ENCODE data around the gene AHCYL2.
A peak's percentile ranks its signal among the peaks of the same experiment; 100 is the strongest.
"Not testable (repeated sequence)": the region's sequence is repeated elsewhere in the genome, so short reads cannot be mapped to it uniquely, and the experiment has no call there.

AHCYL2 gene

GRCh38 chr7:129271500-129272355 lies 46.9 kb downstream of the AHCYL2 start:
- no peaks in the 10 kb centered on the region for H3K27me3 Mint-ChIP-seq (ENCODE audit: low read depth)

GRCh38 chr7:129273936-129274335 lies 49.1 kb downstream of the AHCYL2 start:
- Mint-ChIP-seq H3K4me1 (ENCODE audit: low read depth) (peaks cover 5% of the 10 kb centered on the region), H3K36me3 (ENCODE audit: low read depth) (no peaks in the 10 kb centered on the region), H3K4me3 (no peak overlapping the region), H3K27ac (no peak overlapping the region), H3K9me3 (no peaks in the 10 kb centered on the region), H3K27me3 (ENCODE audit: low read depth) (no peaks in the 10 kb centered on the region)
- no peak for DNase-seq (ENCODE audit: low spot score)

More at GRCh38 chr7:129271500-129272355, 46.9 kb downstream of the AHCYL2 start:
- H3K4me3 Mint-ChIP-seq: no peak overlapping the region
- DNase-seq (ENCODE audit: low spot score): peak; percentile 53
- no peaks in the 10 kb centered on the region for H3K9me3 Mint-ChIP-seq
- no peaks in the 10 kb centered on the region for H3K36me3 Mint-ChIP-seq (ENCODE audit: low read depth)
- H3K4me1 Mint-ChIP-seq (ENCODE audit: low read depth): peaks cover 9% of the 10 kb centered on the region
- no peak overlapping the region for H3K27ac Mint-ChIP-seq

- no peak overlapping the region for H3K27ac Mint-ChIP-seq
- H3K4me3 Mint-ChIP-seq: no peak overlapping the region
- no peak for DNase-seq (ENCODE audit: low spot score)
- no peaks in the 10 kb centered on the region for H3K9me3 Mint-ChIP-seq
- H3K36me3 Mint-ChIP-seq (ENCODE audit: low read depth): no peaks in the 10 kb centered on the region
- no peaks in the 10 kb centered on the region for H3K27me3 Mint-ChIP-seq (ENCODE audit: low read depth)
- H3K4me1 Mint-ChIP-seq (ENCODE audit: low read depth): no peaks in the 10 kb centered on the region
These were observed 52.8 kb downstream of the AHCYL2 start for GRCh38 chr7:129277629-129278028.

GRCh38 chr7:129278688-129279087 lies 53.9 kb downstream of the AHCYL2 start:
- no peak for DNase-seq (ENCODE audit: low spot score)
- H3K27ac Mint-ChIP-seq: no peak overlapping the region
- no peaks in the 10 kb centered on the region for H3K36me3 Mint-ChIP-seq (ENCODE audit: low read depth)
- H3K27me3 Mint-ChIP-seq (ENCODE audit: low read depth): no peaks in the 10 kb centered on the region
- H3K4me1 Mint-ChIP-seq (ENCODE audit: low read depth): no peaks in the 10 kb centered on the region
- no peaks in the 10 kb centered on the region for H3K9me3 Mint-ChIP-seq
- no peak overlapping the region for H3K4me3 Mint-ChIP-seq

GRCh38 chr7:129279757-129280156 lies 54.9 kb downstream of the AHCYL2 start:
- no peaks in the 10 kb centered on the region for H3K36me3 Mint-ChIP-seq (ENCODE audit: low read depth)
- H3K27me3 Mint-ChIP-seq (ENCODE audit: low read depth): no peaks in the 10 kb centered on the region
- H3K9me3 Mint-ChIP-seq: no peaks in the 10 kb centered on the region
- DNase-seq (ENCODE audit: low spot score): no peak
- no peak overlapping the region for H3K27ac Mint-ChIP-seq
- no peaks in the 10 kb centered on the region for H3K4me1 Mint-ChIP-seq (ENCODE audit: low read depth)
- no peak overlapping the region for H3K4me3 Mint-ChIP-seq

DNA sequence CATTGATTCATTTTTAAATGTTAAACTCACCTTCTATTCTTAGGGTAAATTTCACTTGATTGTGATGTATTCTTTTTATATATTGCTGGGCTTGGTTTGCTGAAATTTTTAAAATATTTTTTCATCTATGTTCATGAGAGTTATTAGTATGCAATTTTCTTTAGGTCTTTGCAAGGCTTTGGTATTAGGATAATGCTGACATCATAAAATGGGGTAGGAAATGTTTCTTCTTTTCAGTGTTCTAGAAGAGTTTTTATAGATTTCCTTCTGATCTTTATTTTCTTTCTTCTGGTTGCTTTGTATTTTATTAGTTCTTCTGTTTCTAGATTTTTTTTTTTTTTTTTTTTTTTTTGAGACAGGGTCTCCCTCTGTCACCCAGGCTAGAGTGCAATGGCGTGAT lies 56.3 kb downstream of the AHCYL2 start:
- no peak overlapping the region for H3K4me3 Mint-ChIP-seq
- no peaks in the 10 kb centered on the region for H3K27me3 Mint-ChIP-seq (ENCODE audit: low read depth)
- H3K36me3 Mint-ChIP-seq (ENCODE audit: low read depth): no peaks in the 10 kb centered on the region
- no peak overlapping the region for H3K27ac Mint-ChIP-seq
- DNase-seq (ENCODE audit: low spot score): no peak
- no peaks in the 10 kb centered on the region for H3K9me3 Mint-ChIP-seq
- H3K4me1 Mint-ChIP-seq (ENCODE audit: low read depth): no peaks in the 10 kb centered on the region

GRCh38 chr7:129282865-129283264 lies 58.0 kb downstream of the AHCYL2 start:
- H3K4me1 Mint-ChIP-seq (ENCODE audit: low read depth): no peaks in the 10 kb centered on the region

DNA sequence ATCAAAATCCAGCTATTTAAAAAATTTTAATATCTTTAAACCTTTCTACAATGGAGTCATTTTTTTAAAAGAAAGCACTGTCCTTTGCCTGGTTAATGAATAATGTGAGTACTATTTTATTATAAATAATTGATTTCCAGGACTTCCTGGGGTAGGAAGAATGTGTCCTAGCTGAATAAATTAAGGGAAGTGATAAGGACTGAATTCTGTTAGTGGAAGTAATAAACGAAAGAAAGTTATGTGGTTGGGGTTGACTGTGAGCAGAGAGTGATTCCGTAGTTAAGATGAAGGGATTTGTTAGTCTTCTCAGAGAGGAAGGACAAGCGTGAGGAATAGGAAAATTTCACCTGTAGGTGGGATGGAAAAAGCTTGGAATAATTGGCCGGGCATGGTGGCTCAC lies 59.1 kb downstream of the AHCYL2 start:
- Mint-ChIP-seq H3K4me3 (no peak overlapping the region), H3K27ac (no peak overlapping the region), H3K4me1 (ENCODE audit: low read depth) (no peaks in the 10 kb centered on the region), H3K36me3 (ENCODE audit: low read depth) (no peaks in the 10 kb centered on the region), H3K27me3 (ENCODE audit: low read depth) (no peaks in the 10 kb centered on the region), H3K9me3 (no peaks in the 10 kb centered on the region)
- no peak for DNase-seq (ENCODE audit: low spot score)

More at GRCh38 chr7:129282865-129283264, 58.0 kb downstream of the AHCYL2 start:
- no peak for DNase-seq (ENCODE audit: low spot score)
- no peaks in the 10 kb centered on the region for H3K27me3 Mint-ChIP-seq (ENCODE audit: low read depth)
- H3K36me3 Mint-ChIP-seq (ENCODE audit: low read depth): no peaks in the 10 kb centered on the region
- H3K9me3 Mint-ChIP-seq: no peaks in the 10 kb centered on the region
- H3K4me3 Mint-ChIP-seq: no peak overlapping the region
- H3K27ac Mint-ChIP-seq: no peak overlapping the region

DNA sequence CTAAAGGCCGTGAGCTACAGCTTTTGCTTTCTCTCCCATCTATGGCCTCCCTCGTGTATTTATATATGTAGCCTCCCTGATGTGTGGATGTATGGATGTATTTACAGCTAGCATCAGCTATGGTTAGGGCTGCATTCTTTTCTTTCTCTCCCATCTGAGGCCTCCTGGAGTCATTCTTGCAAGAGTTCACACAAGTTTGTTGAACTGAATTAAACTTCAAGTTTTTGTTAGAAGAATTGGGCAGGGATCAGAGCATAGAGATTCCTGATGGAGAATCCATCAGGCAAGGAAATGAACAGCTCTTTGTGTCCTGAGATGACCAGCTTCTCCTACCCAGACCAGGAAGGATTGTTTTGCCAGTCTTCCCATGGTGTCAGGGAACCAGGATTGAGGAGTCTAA lies 60.3 kb downstream of the AHCYL2 start:
- Mint-ChIP-seq H3K9me3 (no peaks in the 10 kb centered on the region), H3K27me3 (ENCODE audit: low read depth) (no peaks in the 10 kb centered on the region), H3K36me3 (ENCODE audit: low read depth) (no peaks in the 10 kb centered on the region), H3K27ac (no peak overlapping the region), H3K4me1 (ENCODE audit: low read depth) (no peaks in the 10 kb centered on the region), H3K4me3 (no peak overlapping the region)
- no peak for DNase-seq (ENCODE audit: low spot score)

DNA sequence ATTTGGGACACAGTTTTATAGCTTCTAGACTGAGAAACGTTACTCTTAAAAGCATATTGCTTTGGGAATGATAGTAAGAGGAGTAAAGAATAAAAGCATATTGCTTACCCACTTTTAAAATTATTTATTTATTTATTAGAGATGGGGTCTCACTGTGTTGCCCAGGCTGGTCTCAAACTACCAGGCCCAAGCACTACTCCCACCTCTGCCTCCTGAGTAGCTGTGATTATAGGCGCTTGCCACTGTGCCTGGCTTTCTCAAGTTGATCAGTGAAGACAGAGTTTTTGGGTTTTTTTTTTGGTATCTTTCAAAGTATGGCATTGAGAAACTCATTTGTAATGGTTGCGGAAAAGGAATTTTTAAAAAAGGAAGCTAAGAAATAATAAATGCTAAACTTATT lies 68.0 kb downstream of the AHCYL2 start:
- Mint-ChIP-seq H3K9me3 (no peaks in the 10 kb centered on the region), H3K4me3 (no peak overlapping the region), H3K27me3 (ENCODE audit: low read depth) (no peaks in the 10 kb centered on the region), H3K4me1 (ENCODE audit: low read depth) (no peaks in the 10 kb centered on the region), H3K27ac (no peak overlapping the region), H3K36me3 (ENCODE audit: low read depth) (no peaks in the 10 kb centered on the region)
- DNase-seq (ENCODE audit: low spot score): no peak

DNA sequence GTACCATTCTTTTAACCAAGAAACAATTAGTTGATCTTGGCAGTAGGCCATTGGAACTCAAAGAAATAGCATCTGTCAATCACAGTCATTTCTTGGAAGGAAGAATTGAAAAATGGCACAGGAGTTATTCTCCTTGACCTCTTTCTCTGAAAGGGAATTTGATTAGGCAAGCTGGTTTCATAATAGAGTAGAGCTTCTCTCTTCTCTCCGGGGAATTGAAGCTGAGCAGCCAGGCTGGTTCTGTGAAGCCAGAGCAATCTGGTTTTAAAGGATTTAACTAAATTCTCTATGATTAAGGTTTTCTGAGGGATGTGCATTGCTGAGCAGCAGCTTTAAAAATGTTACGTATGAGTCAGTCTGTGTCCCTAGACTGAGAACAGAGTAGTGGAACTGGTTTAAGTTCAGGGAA lies 70.2 kb downstream of the AHCYL2 start:
- no peaks in the 10 kb centered on the region for H3K9me3 Mint-ChIP-seq
- H3K27me3 Mint-ChIP-seq (ENCODE audit: low read depth): no peaks in the 10 kb centered on the region
- no peak overlapping the region for H3K4me3 Mint-ChIP-seq
- H3K4me1 Mint-ChIP-seq (ENCODE audit: low read depth): no peaks in the 10 kb centered on the region
- H3K36me3 Mint-ChIP-seq (ENCODE audit: low read depth): no peaks in the 10 kb centered on the region
- DNase-seq (ENCODE audit: low spot score): no peak
- H3K27ac Mint-ChIP-seq: no peak overlapping the region

GRCh38 chr7:129298268-129298893 lies 73.6 kb downstream of the AHCYL2 start:
- DNase-seq (ENCODE audit: low spot score): no peak
- peaks cover 3% of the 10 kb centered on the region for H3K36me3 Mint-ChIP-seq (ENCODE audit: low read depth)
- H3K27me3 Mint-ChIP-seq (ENCODE audit: low read depth): no peaks in the 10 kb centered on the region
- H3K4me1 Mint-ChIP-seq (ENCODE audit: low read depth): no peaks in the 10 kb centered on the region
- no peak overlapping the region for H3K27ac Mint-ChIP-seq
- no peak overlapping the region for H3K4me3 Mint-ChIP-seq
- H3K9me3 Mint-ChIP-seq: peaks cover 11% of the 10 kb centered on the region

DNA sequence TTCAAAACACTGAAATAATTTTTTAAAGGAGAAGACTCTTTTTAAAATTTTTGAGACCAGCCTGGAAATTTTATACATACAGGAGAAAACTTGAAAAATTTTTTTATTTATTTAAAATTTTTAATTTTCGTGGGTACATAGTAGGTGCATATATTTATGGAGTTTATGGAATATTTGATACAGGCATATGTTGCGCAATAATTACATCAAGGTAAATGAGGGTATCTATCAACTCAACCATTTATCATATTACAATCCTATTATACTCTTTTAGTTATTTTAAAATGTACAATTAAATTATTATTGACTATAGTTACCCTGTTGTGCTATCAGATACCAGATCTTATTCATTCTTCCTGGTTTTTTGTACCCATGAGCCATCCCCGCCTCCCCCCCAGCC lies 75.1 kb downstream of the AHCYL2 start:
- no peak overlapping the region for H3K27ac Mint-ChIP-seq
- peaks cover 23% of the 10 kb centered on the region for H3K9me3 Mint-ChIP-seq
- H3K27me3 Mint-ChIP-seq (ENCODE audit: low read depth): no peaks in the 10 kb centered on the region
- H3K4me1 Mint-ChIP-seq (ENCODE audit: low read depth): no peaks in the 10 kb centered on the region
- DNase-seq (ENCODE audit: low spot score): no peak
- H3K4me3 Mint-ChIP-seq: no peak overlapping the region
- peaks cover 5% of the 10 kb centered on the region for H3K36me3 Mint-ChIP-seq (ENCODE audit: low read depth)

DNA sequence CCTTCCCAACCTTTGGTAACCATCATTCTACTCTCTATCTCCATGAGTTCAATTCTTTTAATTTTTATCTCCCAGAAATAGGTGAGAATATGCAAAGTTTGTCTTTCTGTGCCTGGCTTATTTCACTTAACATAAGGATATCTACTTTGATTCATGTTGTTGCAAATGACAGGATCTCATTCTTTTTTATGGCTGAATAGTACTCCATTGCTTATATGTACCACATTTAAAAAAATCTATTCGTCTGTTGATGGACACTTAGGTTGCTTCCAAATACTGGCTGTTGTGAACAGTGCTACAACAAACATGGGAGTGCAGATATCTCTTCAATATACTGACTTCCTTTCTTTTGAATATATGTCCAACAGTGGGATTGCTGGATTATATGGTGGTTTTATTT lies 75.5 kb downstream of the AHCYL2 start:
- not testable (repeated sequence) for H3K27ac Mint-ChIP-seq; H3K4me1 Mint-ChIP-seq (ENCODE audit: low read depth); H3K4me3 Mint-ChIP-seq; H3K27me3 Mint-ChIP-seq (ENCODE audit: low read depth); H3K36me3 Mint-ChIP-seq (ENCODE audit: low read depth); DNase-seq (ENCODE audit: low spot score)
- H3K9me3 Mint-ChIP-seq: peaks cover 24% of the 10 kb centered on the region

Measured in T-helper 2 cell treated with Interferon-gamma antibody and Interleukin-4, amounts not matched to agents 5 μg/mL and 100 μg/mL, for 36 hours (primary cell).